MCF 10A (cell line): Measurements from ENCODE around the gene URB1. TPM values are rescaled to one million over a fixed set of nuclear protein-coding genes. Genes with fewer than 3 reads are reported as not detected.

Experiments
- BruUV-seq: library from RNA; stranded (reverse); fragments of 400-500 nt; replicated peaks from 2 replicates; lab custom pipeline; 2021; lab: Mats Ljungman, UMichigan
- CTCF ChIA-PET: fragments of 300-600 bp; sonication (Branson Sonifier 250); formaldehyde crosslinking; extraction: SDS; loops from one replicate; lab custom pipeline; 2021; ENCODE audit warnings: antibody characterized with exemption, inconsistent platforms; lab: Yijun Ruan, JAX
- POLR2A ChIA-PET: fragments of 300-600, 350-650 bp; sonication (Branson Sonifier 250); formaldehyde crosslinking; extraction: SDS; loops from one replicate; lab custom pipeline; 2020; ENCODE audit warnings: antibody characterized with exemption, inconsistent platforms; lab: Yijun Ruan, JAX
- DNase-seq: peaks from one replicate; pipeline ENCODE4 v3.0.0-alpha.2; 2018; ENCODE audit not compliant: unreplicated experiment
- H3K27ac Mint-ChIP-seq: one replicate; pipeline ENCODE4 v1.8.0; 2022; ENCODE audit warnings: mild to moderate bottlenecking, low read depth, mixed read lengths; ENCODE audit not compliant: unreplicated experiment
- H3K27me3 Mint-ChIP-seq: one replicate; pipeline ENCODE4 v1.8.0; 2022; ENCODE audit warnings: mixed read lengths; ENCODE audit not compliant: insufficient read depth, unreplicated experiment
- H3K36me3 Mint-ChIP-seq: one replicate; pipeline ENCODE4 v1.8.0; 2022; ENCODE audit warnings: mild to moderate bottlenecking, moderate library complexity, mixed read lengths; ENCODE audit not compliant: insufficient read depth, unreplicated experiment
- H3K4me1 Mint-ChIP-seq: one replicate; pipeline ENCODE4 v1.8.0; 2022; ENCODE audit warnings: mixed read lengths; ENCODE audit not compliant: insufficient read depth, unreplicated experiment
- H3K4me3 Mint-ChIP-seq: one replicate; pipeline ENCODE4 v1.8.0; 2022; ENCODE audit warnings: mild to moderate bottlenecking, moderate library complexity, mixed read lengths; ENCODE audit not compliant: unreplicated experiment
- H3K9me3 Mint-ChIP-seq: one replicate; pipeline ENCODE4 v1.8.0; 2022; ENCODE audit warnings: mixed read lengths; ENCODE audit not compliant: unreplicated experiment
- intact Hi-C: fragments of 100-400 bp; cut with micrococcal nuclease; formaldehyde crosslinking; loops from 2 replicates; pipeline ENCODE4 v1.14.1; 2022
- total RNA-seq: library from RNA; stranded (reverse); gene quantifications from 2 replicates; pipeline ENCODE4 v1.2.3, GENCODE V29; 2022
- TF ChIP-seq, protein P1 (sequence below): fragments of 200-600 bp; IDR thresholded peaks from one replicate; pipeline ENCODE4 v1.8.0; 2022; ENCODE audit warnings: antibody characterized with exemption, mild to moderate bottlenecking; ENCODE audit not compliant: unreplicated experiment

The URB1 gene
- total RNA-seq, 1 experiment from 2014 or later: 43.5 TPM

DNA sequence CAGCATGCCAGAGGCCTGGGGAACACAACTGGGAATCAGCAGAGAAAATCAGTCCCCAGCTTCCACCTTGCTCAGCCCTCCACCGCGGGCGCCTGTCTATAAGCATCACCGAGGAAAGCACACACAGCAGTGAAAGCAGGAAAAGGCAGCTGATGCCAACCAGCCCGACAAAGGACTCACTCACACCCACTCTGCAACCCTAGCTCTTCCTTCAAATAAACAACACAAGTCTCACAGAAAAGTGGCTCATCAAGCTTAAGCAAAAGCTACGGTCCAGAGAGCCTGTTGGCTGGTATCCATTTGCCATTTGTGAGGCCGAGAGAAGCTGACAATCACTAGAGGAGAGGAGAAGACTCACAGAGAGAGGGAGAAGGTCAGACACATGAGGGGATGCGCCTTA is 67.1 kb downstream of the URB1 start:
- no peak for DNase-seq
- BruUV-seq: no TSS peak
- no peak overlapping the region for H3K27ac Mint-ChIP-seq
- TF ChIP-seq, protein P1, sequence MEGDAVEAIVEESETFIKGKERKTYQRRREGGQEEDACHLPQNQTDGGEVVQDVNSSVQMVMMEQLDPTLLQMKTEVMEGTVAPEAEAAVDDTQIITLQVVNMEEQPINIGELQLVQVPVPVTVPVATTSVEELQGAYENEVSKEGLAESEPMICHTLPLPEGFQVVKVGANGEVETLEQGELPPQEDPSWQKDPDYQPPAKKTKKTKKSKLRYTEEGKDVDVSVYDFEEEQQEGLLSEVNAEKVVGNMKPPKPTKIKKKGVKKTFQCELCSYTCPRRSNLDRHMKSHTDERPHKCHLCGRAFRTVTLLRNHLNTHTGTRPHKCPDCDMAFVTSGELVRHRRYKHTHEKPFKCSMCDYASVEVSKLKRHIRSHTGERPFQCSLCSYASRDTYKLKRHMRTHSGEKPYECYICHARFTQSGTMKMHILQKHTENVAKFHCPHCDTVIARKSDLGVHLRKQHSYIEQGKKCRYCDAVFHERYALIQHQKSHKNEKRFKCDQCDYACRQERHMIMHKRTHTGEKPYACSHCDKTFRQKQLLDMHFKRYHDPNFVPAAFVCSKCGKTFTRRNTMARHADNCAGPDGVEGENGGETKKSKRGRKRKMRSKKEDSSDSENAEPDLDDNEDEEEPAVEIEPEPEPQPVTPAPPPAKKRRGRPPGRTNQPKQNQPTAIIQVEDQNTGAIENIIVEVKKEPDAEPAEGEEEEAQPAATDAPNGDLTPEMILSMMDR: no peak
- CTCF ChIA-PET: interaction anchor here (1.3 kb wide), 1 partner anchor 9 kb away, joined by 3 read pairs; no protein-coding TSS in a partner anchor
- H3K9me3 Mint-ChIP-seq: no peaks in the 10 kb centered on the region
- intact Hi-C loops: no loop called here
- POLR2A ChIA-PET: interaction anchor here (1.0 kb wide), 1 partner anchor 46 kb away, joined by 3 read pairs; the partner anchor contains the start of gene MIS18A
- peaks cover 95% of the 10 kb centered on the region for H3K36me3 Mint-ChIP-seq
- no peaks in the 10 kb centered on the region for H3K27me3 Mint-ChIP-seq
- no peak overlapping the region for H3K4me3 Mint-ChIP-seq
- H3K4me1 Mint-ChIP-seq: no peaks in the 10 kb centered on the region

DNA sequence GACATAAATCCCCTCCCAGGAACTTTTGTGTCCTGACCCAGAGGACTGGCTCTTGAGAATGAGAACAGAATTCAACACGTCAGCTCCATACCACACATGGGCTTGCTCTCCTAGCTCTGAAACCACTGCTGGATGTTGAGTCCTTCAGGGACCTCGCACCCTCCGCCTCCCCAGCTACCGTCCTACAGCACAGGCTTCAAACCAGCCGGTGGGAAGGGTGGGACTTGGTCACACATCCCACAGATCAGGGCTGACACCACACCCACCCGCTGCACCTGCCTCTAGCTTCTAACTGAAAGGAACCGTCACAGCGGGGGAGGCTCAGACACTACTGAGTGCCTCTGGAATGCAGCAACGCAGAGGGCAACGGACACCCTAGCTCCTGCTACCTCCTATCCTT is 70.1 kb downstream of the URB1 start:
- Mint-ChIP-seq H3K9me3 (no peaks in the 10 kb centered on the region), H3K27ac (no peak overlapping the region), H3K27me3 (no peaks in the 10 kb centered on the region), H3K4me1 (no peaks in the 10 kb centered on the region), H3K36me3 (peaks cover 95% of the 10 kb centered on the region), H3K4me3 (no peak overlapping the region)
- TF ChIP-seq, protein P1: no peak
- CTCF ChIA-PET: interaction anchor here (0.6 kb wide), 2 partner anchors 8 to 296 kb away, joined by 3 read pairs; no protein-coding TSS in a partner anchor
- POLR2A ChIA-PET: no interaction called here
- no peak for DNase-seq
- intact Hi-C loops: no loop called here
- BruUV-seq: no TSS peak

DNA sequence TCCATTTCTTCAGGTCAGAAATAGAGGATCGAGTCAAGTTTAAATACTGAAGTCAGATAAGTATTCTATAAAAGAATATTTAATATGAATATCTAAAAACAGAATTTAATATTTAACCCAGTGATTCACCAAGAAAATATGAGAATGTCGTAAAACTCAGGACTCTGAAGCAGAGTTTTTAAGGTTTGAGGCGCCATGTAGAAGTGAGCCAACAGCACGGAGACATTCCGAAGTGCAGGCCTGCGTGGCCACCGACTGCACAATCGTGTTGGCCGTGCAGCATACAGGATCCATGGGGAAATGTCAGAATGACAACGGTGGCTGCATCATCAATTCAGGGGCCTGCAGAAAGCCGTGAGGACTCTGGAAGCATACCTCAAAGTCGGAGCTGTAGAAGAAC is 70.7 kb downstream of the URB1 start:
- TF ChIP-seq, protein P1: no peak
- no TSS peak for BruUV-seq
- H3K27ac Mint-ChIP-seq: no peak overlapping the region
- ChIA-PET CTCF (interaction anchor here (0.6 kb wide), 1 partner anchor 7 kb away, joined by 3 read pairs; no protein-coding TSS in a partner anchor), POLR2A (no interaction called here)
- intact Hi-C loops: no loop called here
- H3K9me3 Mint-ChIP-seq: no peaks in the 10 kb centered on the region
- no peak for DNase-seq
- no peaks in the 10 kb centered on the region for H3K27me3 Mint-ChIP-seq
- H3K36me3 Mint-ChIP-seq: peaks cover 95% of the 10 kb centered on the region
- H3K4me1 Mint-ChIP-seq: no peaks in the 10 kb centered on the region
- no peak overlapping the region for H3K4me3 Mint-ChIP-seq

DNA sequence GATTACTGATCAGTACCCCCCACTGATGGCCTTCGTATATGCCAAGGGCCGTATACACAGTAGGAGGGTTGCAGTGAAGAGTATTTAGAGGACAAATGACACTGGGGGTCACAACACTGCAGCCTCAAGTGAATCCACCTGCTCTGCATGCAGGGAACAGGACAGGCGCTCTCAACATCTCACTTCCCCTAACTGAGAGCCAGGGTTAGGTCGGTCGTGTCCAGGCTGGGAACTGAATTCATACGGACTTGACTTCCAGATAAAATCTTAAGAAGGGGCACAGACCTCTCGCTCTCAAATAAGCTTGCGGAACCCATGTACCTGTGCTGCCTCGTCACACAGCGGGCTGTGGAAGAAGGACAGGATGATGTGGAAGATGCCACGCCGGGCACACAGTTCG is 71.3 kb downstream of the URB1 start:
- no peaks in the 10 kb centered on the region for H3K27me3 Mint-ChIP-seq
- H3K36me3 Mint-ChIP-seq: peaks cover 94% of the 10 kb centered on the region
- H3K4me3 Mint-ChIP-seq: no peak overlapping the region
- BruUV-seq: no TSS peak
- H3K9me3 Mint-ChIP-seq: no peaks in the 10 kb centered on the region
- ChIA-PET CTCF (interaction anchor here (0.7 kb wide), 1 partner anchor 250 kb away, joined by 3 read pairs; no protein-coding TSS in a partner anchor), POLR2A (no interaction called here)
- intact Hi-C loops: no loop called here
- no peaks in the 10 kb centered on the region for H3K4me1 Mint-ChIP-seq
- no peak overlapping the region for H3K27ac Mint-ChIP-seq
- TF ChIP-seq, protein P1: no peak
- no peak for DNase-seq
